ENCODE measurements around the gene INTS7. TPM values are rescaled to one million over a fixed set of nuclear protein-coding genes. Genes with fewer than 3 reads are reported as not detected.

Gene INTS7
- total and polyA plus RNA-seq, 10 donors, result 5.4 to 16.5 (median 12.3) TPM

GRCh38 chr1:211932933-211933254, 102.5 kb downstream of the INTS7 start:
- peaks cover under 1 to 63% (median 26%) of the 10 kb centered on the region in 6 donors for H3K4me1 ChIP-seq
- TF ChIP-seq POLR2AphosphoS5 (IDR thresholded peaks at IDR 0.05) (no peak), CTCF (IDR thresholded peaks at IDR 0.05 in 8 of 11, conservative IDR thresholded peaks at IDR 0.05 in 3 of 11) (no peak), POLR2A (IDR thresholded peaks at IDR 0.05) (no peak)
- no peaks in the 10 kb centered on the region for H3K27me3 ChIP-seq (replicated peaks in 1 of 7)
- no peaks in the 10 kb centered on the region for H3K9me3 ChIP-seq
- no peak overlapping the region for H3K4me3 ChIP-seq
- no peak for DNase-seq
- H3K27ac ChIP-seq, result peak overlapping the region in 3 of 8 donors; percentile 37 to 76 (median 63)
- no peaks in the 10 kb centered on the region for H3K36me3 ChIP-seq
- intact Hi-C loops (cut with DNase I; ENCODE audit: low total_unique reads), result no loop called here

DNA sequence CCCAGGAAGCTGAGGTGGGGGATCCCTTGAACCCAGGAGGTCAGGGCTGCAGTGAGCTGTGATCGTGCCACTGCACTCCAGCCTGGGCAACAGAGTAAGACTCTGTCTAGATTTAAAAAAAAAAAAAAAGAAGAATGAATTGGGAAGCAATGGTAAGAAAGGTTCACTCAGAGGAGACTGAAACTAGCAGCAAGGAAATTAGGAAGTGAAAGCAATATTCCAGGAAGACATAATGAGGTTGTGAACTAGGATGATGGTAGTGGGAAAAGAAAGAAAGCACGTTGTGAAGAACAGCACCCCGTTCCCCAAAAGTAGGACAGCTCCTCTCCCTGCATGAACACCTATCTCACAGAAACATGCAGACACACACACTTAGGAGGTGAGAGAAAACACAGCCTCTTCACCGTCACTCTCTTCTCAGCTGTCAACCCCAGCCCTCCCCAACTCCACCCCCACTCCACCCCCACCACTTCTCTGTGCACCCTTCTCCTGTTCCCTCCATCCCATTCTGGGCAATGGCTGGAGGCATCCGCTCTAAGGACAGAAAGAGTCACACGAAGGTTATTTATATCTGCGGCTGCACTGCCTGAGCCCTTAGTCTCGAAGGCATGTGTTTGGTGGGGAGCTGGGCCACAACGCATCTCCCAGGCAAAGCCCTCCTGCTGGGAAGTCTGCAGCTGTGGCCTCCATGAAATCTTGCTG, 103.0 kb downstream of the INTS7 start:
- peaks cover 0 to 59% (median 24%) of the 10 kb centered on the region in 6 donors for H3K4me1 ChIP-seq
- TF ChIP-seq POLR2AphosphoS5 (IDR thresholded peaks at IDR 0.05), result no peak
- DNase-seq, result no peak
- H3K27me3 ChIP-seq (replicated peaks in 1 of 7), result no peaks in the 10 kb centered on the region
- no peaks in the 10 kb centered on the region for H3K9me3 ChIP-seq
- no peaks in the 10 kb centered on the region for H3K36me3 ChIP-seq
- 78 to 83% (median 82%) methylated on average over 9 of the region's 9 CpGs for WGBS, 5 donors
- intact Hi-C loops (cut with DNase I; ENCODE audit: low total_unique reads), result no loop called here
- H3K4me3 ChIP-seq, result no peak overlapping the region
- H3K27ac ChIP-seq, result peak overlapping the region in 3 of 8 donors; percentile 37 to 76 (median 63)

- H3K4me3 ChIP-seq, result peak overlapping the region in 1 of 8 donors; percentile 36
- 86 to 99% (median 95%) methylated on average over 2 of the region's 2 CpGs for WGBS, 5 donors
- H3K9me3 ChIP-seq, result no peaks in the 10 kb centered on the region
- TF ChIP-seq POLR2AphosphoS5 (IDR thresholded peaks at IDR 0.05) (no peak), CTCF (IDR thresholded peaks at IDR 0.05 in 8 of 11, conservative IDR thresholded peaks at IDR 0.05 in 3 of 11) (no peak), POLR2A (IDR thresholded peaks at IDR 0.05) (no peak)
- no peaks in the 10 kb centered on the region for H3K27me3 ChIP-seq (replicated peaks in 1 of 7)
- no peaks in the 10 kb centered on the region for H3K36me3 ChIP-seq
- H3K27ac ChIP-seq, result peak overlapping the region in 4 of 8 donors; percentile 39 to 87 (median 77)
- peaks cover 0 to 41% (median 14%) of the 10 kb centered on the region in 6 donors for H3K4me1 ChIP-seq
- no peak for DNase-seq
- intact Hi-C loops (cut with DNase I; ENCODE audit: low total_unique reads), result no loop called here
Measured at GRCh38 chr1:211929683-211930082, 105.7 kb downstream of the INTS7 start.

DNA sequence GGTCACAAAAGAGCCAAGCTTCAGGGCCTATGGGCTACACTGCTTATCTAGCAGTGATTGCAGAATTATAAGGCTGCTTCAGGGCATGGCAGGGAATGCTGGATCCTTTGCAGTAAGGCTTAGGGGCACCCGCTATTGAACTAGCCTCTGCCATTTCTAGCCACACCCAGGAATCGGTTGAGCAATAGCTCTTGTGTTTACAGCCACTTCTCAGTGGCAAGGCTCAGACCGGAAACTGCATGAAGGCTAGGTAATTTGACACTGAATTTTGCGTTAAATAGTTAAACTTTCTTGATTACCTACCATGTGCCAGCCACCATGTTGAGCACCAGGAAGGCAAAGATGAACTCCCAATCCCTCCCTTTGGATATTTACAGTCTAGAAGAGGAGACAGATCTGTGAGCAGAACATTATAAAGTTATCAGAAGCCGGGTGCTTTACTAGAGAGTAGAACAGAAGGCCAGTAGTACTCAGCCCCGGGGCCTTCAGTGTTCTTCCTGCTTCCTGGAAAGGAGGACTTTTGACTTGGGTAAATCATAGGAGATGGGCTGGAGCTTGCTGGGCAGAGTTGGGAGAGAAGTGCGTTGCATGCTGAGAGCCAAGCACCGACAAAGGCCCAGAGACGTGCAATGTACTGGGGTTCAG, 106.2 kb downstream of the INTS7 start:
- Histone ChIP-seq H3K4me3 (peak overlapping the region in 1 of 8 donors; percentile 36), H3K36me3 (no peaks in the 10 kb centered on the region), H3K4me1 (peaks cover 0 to 35% (median 9%) of the 10 kb centered on the region in 6 donors), H3K27me3 (replicated peaks in 1 of 7) (no peaks in the 10 kb centered on the region), H3K9me3 (no peaks in the 10 kb centered on the region), H3K27ac (peak overlapping the region in 7 of 8 donors; percentile 39 to 87 (median 55))
- no peak for DNase-seq
- WGBS, 5 donors, result 53 to 75% (median 62%) methylated on average over 9 of the region's 9 CpGs
- intact Hi-C loops (cut with DNase I; ENCODE audit: low total_unique reads), result no loop called here
- TF ChIP-seq POLR2AphosphoS5 (IDR thresholded peaks at IDR 0.05) (no peak), CTCF (IDR thresholded peaks at IDR 0.05 in 8 of 11, conservative IDR thresholded peaks at IDR 0.05 in 3 of 11) (no peak), POLR2A (IDR thresholded peaks at IDR 0.05) (no peak)
